GM23338 (cell line): ENCODE results near the gene ADGRF4. TPM values are rescaled to one million over a fixed set of nuclear protein-coding genes. Genes with fewer than 3 reads are reported as not detected.

Source experiments
- ATAC-seq: fragments of 200-7000 bp; cut with Tn5 transposase; 3 replicates; pipeline ENCODE4 v1.9.1; 2020
- DNase-seq: peaks from one replicate; pipeline ENCODE4 v3.0.0-alpha.2; 2015; ENCODE audit warnings: low spot score
- H2AFZ ChIP-seq: fragments of 200-600 bp; sonication (generic); 2 replicates; pipeline ENCODE4 v1.8.0; 2016; ENCODE audit warnings: antibody characterized with exemption, mild to moderate bottlenecking, moderate library complexity
- H3F3A ChIP-seq: fragments of 200-600 bp; sonication (generic); replicated peaks from 2 replicates; pipeline ENCODE4 v1.8.0; 2017; ENCODE audit warnings: antibody characterized with exemption, mixed run types, low read depth
- H3K27ac ChIP-seq: fragments of 200-600 bp; sonication (generic); 2 replicates; pipeline ENCODE4 v1.6.1; 2016; ENCODE audit warnings: low read depth
- H3K27me3 ChIP-seq: fragments of 200-600 bp; sonication (generic); 2 replicates; pipeline ENCODE4 v1.8.0; 2016; ENCODE audit warnings: mild to moderate bottlenecking, mixed run types, moderate library complexity; ENCODE audit not compliant: insufficient read depth
- H3K36me3 ChIP-seq: fragments of 200-600 bp; sonication (generic); 2 replicates; pipeline ENCODE4 v1.8.0; 2016; ENCODE audit warnings: mild to moderate bottlenecking; ENCODE audit not compliant: insufficient read depth
- H3K4me1 ChIP-seq: fragments of 200-600 bp; sonication (generic); 2 replicates; pipeline ENCODE4 v1.8.0; 2016; ENCODE audit warnings: mild to moderate bottlenecking, moderate library complexity; ENCODE audit not compliant: insufficient read depth
- H3K4me2 ChIP-seq: fragments of 200-600 bp; sonication (generic); 2 replicates; pipeline ENCODE4 v1.7.1; 2017; ENCODE audit warnings: mixed run types
- H3K4me3 ChIP-seq: fragments of 200-600 bp; sonication (generic); 2 replicates; pipeline ENCODE4 v1.6.1; 2016; ENCODE audit warnings: mixed run types
- H3K79me2 ChIP-seq: fragments of 200-600 bp; sonication (generic); replicated peaks from 2 replicates; pipeline ENCODE4 v1.8.0; 2017; ENCODE audit warnings: mild to moderate bottlenecking; ENCODE audit not compliant: insufficient read depth
- H3K9me2 ChIP-seq: fragments of 200-600 bp; sonication (generic); 2 replicates; pipeline ENCODE4 v1.8.0; 2017; ENCODE audit not compliant: insufficient read depth
- H4K20me1 ChIP-seq: fragments of 200-600 bp; sonication (generic); replicated peaks from 2 replicates; pipeline ENCODE4 v1.8.0; 2017; ENCODE audit warnings: mild to moderate bottlenecking; ENCODE audit not compliant: insufficient read depth
- H3K27ac Mint-ChIP-seq: 2 replicates; pipeline ENCODE4 v1.8.0; 2020; ENCODE audit warnings: inconsistent platforms, mild to moderate bottlenecking, moderate library complexity, mixed read lengths
- H3K27me3 Mint-ChIP-seq: 3 replicates; pipeline ENCODE4 v1.8.0; 2022; ENCODE audit warnings: low read depth, mild to moderate bottlenecking, moderate library complexity, mixed read lengths, inconsistent platforms; ENCODE audit not compliant: insufficient read depth, poor library complexity
- H3K36me3 Mint-ChIP-seq: 3 replicates; pipeline ENCODE4 v1.8.0; 2021; ENCODE audit warnings: low read depth, mild to moderate bottlenecking, inconsistent platforms, moderate library complexity, mixed read lengths
- H3K4me1 Mint-ChIP-seq: 3 replicates; pipeline ENCODE4 v1.8.0; 2020; ENCODE audit warnings: mild to moderate bottlenecking, inconsistent platforms, mixed read lengths
- H3K4me3 Mint-ChIP-seq: 3 replicates; pipeline ENCODE4 v1.8.0; 2021; ENCODE audit warnings: moderate library complexity, mild to moderate bottlenecking, inconsistent platforms, mixed read lengths
- H3K9me3 Mint-ChIP-seq: 3 replicates; pipeline ENCODE4 v1.8.0; 2020; ENCODE audit warnings: moderate library complexity, mild to moderate bottlenecking, inconsistent platforms, mixed read lengths
- CREB1 ChIP-seq: fragments of 250-450 bp; sonication (Bioruptor Pico); IDR thresholded peaks from 2 replicates; pipeline ENCODE4 v1.5.0; 2020; ENCODE audit warnings: low read depth, mild to moderate bottlenecking, moderate library complexity
- EZH2 ChIP-seq: fragments of 200-600 bp; sonication (generic); IDR thresholded peaks from one replicate; pipeline ENCODE4 v1.8.0; 2017; ENCODE audit warnings: antibody characterized with exemption, mild to moderate bottlenecking, low read depth; ENCODE audit not compliant: unreplicated experiment
- EZH2phosphoT487 ChIP-seq: fragments of 200-600 bp; sonication (generic); IDR thresholded peaks from one replicate; pipeline ENCODE4 v1.8.1; 2018; ENCODE audit warnings: antibody characterized with exemption; ENCODE audit not compliant: unreplicated experiment
- JUNB ChIP-seq: IDR thresholded peaks from one replicate; pipeline ENCODE4 v1.6.1; 2016; ENCODE audit warnings: antibody characterized with exemption; ENCODE audit not compliant: unreplicated experiment
- NANOG ChIP-seq: IDR thresholded peaks from 2 replicates; pipeline ENCODE4 v1.6.1; 2016; ENCODE audit warnings: antibody characterized with exemption, borderline replicate concordance
- POLR2AphosphoS5 ChIP-seq: IDR thresholded peaks from 2 replicates; pipeline ENCODE4 v1.6.1; 2016; ENCODE audit warnings: antibody characterized with exemption, low read depth
- STAT1 ChIP-seq: IDR thresholded peaks from one replicate; pipeline ENCODE4 v1.6.1; 2016; ENCODE audit warnings: antibody characterized with exemption; ENCODE audit not compliant: unreplicated experiment
- ZNF114 ChIP-seq: fragments of 250-450 bp; sonication (Bioruptor Pico); IDR thresholded peaks from 2 replicates; pipeline ENCODE4 v1.5.0; 2020; ENCODE audit warnings: mild to moderate bottlenecking, moderate library complexity
- ZNF331 ChIP-seq: fragments of 250-450 bp; sonication (Bioruptor Pico); IDR thresholded peaks from 2 replicates; pipeline ENCODE4 v1.5.0; 2020; ENCODE audit warnings: low read depth, mild to moderate bottlenecking, moderate library complexity
- ZNF462 ChIP-seq: fragments of 250-450 bp; sonication (Bioruptor Pico); IDR thresholded peaks from 2 replicates; pipeline ENCODE4 v1.5.0; 2020; ENCODE audit warnings: mild to moderate bottlenecking, moderate library complexity
- polyA plus RNA-seq: library from polyadenylated mRNA; unstranded; fragments of >200 nt; fragmentation: Nextera tagmentation; extraction: Ambion mirVana; gene quantifications from 2 replicates; pipeline ENCODE4 v1.2.1, GENCODE V29; 2016
- total RNA-seq: library from RNA; depleted of rRNA; stranded (reverse); fragments of >200 nt; shearing (Covaris generic); gene quantifications from 2 replicates; pipeline ENCODE4 v1.2.3, GENCODE V29; 2014
- TF ChIP-seq, protein P1 (sequence below): IDR thresholded peaks from 2 replicates; pipeline ENCODE4 v1.6.1; 2016; ENCODE audit warnings: antibody characterized with exemption
- TF ChIP-seq, protein P2 (sequence below): IDR thresholded peaks from one replicate; pipeline ENCODE4 v1.6.1; 2018; ENCODE audit warnings: antibody characterized with exemption; ENCODE audit not compliant: unreplicated experiment
- TF ChIP-seq, protein P3 (sequence below), 2 experiments: fragments of 200-600 bp in 1 of 2; sonication (generic) in 1 of 2; conservative IDR thresholded peaks; 2 replicates each; pipeline versions ENCODE4 v1.5.1 to v1.6.1; 2016 to 2017; ENCODE audit warnings: antibody characterized with exemption in 2 of 2, low read depth in 2 of 2, mild to moderate bottlenecking in 2 of 2, moderate library complexity in 1 of 2

The ADGRF4 gene
- total and polyA plus RNA-seq, 2 experiments from 2014 or later = not detected

GRCh38 chr6:47741807-47742206 is 43.4 kb downstream of the ADGRF4 start:
- H3K4me1 Mint-ChIP-seq = peaks cover 6% of the 10 kb centered on the region; the same call in 2 of the 3 replicates
- no peak overlapping the region for H3K27ac Mint-ChIP-seq
- no peaks in the 10 kb centered on the region for H4K20me1 ChIP-seq
- no peaks in the 10 kb centered on the region for H3K79me2 ChIP-seq
- no peaks in the 10 kb centered on the region for H3K27me3 Mint-ChIP-seq
- DNase-seq = no peak
- no peak overlapping the region for H3K4me2 ChIP-seq
- H3K36me3 Mint-ChIP-seq = no peaks in the 10 kb centered on the region; the same call in 2 of the 3 replicates
- H3K4me3 Mint-ChIP-seq = no peak overlapping the region
- H3K4me3 ChIP-seq = no peak overlapping the region
- H3F3A ChIP-seq = no peaks in the 10 kb centered on the region
- H2AFZ ChIP-seq = peak overlapping the region; percentile 33; the same call in 1 of the 2 replicates
- H3K27ac ChIP-seq = no peak overlapping the region
- no peak for TF ChIP-seq STAT1
- TF ChIP-seq, protein P1, sequence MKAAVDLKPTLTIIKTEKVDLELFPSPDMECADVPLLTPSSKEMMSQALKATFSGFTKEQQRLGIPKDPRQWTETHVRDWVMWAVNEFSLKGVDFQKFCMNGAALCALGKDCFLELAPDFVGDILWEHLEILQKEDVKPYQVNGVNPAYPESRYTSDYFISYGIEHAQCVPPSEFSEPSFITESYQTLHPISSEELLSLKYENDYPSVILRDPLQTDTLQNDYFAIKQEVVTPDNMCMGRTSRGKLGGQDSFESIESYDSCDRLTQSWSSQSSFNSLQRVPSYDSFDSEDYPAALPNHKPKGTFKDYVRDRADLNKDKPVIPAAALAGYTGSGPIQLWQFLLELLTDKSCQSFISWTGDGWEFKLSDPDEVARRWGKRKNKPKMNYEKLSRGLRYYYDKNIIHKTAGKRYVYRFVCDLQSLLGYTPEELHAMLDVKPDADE = no peak
- TF ChIP-seq EZH2phosphoT487 = no peak
- TF ChIP-seq ZNF331 = no peak
- TF ChIP-seq POLR2AphosphoS5 = no peak
- TF ChIP-seq ZNF462 (CRISPR knock-in tag) = no peak
- TF ChIP-seq, protein P2, sequence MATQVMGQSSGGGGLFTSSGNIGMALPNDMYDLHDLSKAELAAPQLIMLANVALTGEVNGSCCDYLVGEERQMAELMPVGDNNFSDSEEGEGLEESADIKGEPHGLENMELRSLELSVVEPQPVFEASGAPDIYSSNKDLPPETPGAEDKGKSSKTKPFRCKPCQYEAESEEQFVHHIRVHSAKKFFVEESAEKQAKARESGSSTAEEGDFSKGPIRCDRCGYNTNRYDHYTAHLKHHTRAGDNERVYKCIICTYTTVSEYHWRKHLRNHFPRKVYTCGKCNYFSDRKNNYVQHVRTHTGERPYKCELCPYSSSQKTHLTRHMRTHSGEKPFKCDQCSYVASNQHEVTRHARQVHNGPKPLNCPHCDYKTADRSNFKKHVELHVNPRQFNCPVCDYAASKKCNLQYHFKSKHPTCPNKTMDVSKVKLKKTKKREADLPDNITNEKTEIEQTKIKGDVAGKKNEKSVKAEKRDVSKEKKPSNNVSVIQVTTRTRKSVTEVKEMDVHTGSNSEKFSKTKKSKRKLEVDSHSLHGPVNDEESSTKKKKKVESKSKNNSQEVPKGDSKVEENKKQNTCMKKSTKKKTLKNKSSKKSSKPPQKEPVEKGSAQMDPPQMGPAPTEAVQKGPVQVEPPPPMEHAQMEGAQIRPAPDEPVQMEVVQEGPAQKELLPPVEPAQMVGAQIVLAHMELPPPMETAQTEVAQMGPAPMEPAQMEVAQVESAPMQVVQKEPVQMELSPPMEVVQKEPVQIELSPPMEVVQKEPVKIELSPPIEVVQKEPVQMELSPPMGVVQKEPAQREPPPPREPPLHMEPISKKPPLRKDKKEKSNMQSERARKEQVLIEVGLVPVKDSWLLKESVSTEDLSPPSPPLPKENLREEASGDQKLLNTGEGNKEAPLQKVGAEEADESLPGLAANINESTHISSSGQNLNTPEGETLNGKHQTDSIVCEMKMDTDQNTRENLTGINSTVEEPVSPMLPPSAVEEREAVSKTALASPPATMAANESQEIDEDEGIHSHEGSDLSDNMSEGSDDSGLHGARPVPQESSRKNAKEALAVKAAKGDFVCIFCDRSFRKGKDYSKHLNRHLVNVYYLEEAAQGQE = no peak
- no peak for TF ChIP-seq ZNF114 (CRISPR knock-in tag)
- no peak for TF ChIP-seq CREB1 (CRISPR knock-in tag)
- TF ChIP-seq EZH2 = no peak
- TF ChIP-seq NANOG = no peak
- TF ChIP-seq JUNB = no peak
- TF ChIP-seq, protein P3, sequence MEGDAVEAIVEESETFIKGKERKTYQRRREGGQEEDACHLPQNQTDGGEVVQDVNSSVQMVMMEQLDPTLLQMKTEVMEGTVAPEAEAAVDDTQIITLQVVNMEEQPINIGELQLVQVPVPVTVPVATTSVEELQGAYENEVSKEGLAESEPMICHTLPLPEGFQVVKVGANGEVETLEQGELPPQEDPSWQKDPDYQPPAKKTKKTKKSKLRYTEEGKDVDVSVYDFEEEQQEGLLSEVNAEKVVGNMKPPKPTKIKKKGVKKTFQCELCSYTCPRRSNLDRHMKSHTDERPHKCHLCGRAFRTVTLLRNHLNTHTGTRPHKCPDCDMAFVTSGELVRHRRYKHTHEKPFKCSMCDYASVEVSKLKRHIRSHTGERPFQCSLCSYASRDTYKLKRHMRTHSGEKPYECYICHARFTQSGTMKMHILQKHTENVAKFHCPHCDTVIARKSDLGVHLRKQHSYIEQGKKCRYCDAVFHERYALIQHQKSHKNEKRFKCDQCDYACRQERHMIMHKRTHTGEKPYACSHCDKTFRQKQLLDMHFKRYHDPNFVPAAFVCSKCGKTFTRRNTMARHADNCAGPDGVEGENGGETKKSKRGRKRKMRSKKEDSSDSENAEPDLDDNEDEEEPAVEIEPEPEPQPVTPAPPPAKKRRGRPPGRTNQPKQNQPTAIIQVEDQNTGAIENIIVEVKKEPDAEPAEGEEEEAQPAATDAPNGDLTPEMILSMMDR (conservative IDR thresholded peaks at IDR 0.05; ENCODE audit: low read depth in 2 of 2) = no peak
- H3K9me2 ChIP-seq = no peaks in the 10 kb centered on the region; the same call in 1 of the 2 replicates
- no peak for ATAC-seq
- H3K36me3 ChIP-seq = no peaks in the 10 kb centered on the region
- H3K9me3 Mint-ChIP-seq = peaks cover 2% of the 10 kb centered on the region; the same call in 1 of the 3 replicates
- H3K4me1 ChIP-seq = peaks cover 12% of the 10 kb centered on the region
- H3K27me3 ChIP-seq = no peaks in the 10 kb centered on the region
